ENCODE data around the gene CNP.

DNA sequence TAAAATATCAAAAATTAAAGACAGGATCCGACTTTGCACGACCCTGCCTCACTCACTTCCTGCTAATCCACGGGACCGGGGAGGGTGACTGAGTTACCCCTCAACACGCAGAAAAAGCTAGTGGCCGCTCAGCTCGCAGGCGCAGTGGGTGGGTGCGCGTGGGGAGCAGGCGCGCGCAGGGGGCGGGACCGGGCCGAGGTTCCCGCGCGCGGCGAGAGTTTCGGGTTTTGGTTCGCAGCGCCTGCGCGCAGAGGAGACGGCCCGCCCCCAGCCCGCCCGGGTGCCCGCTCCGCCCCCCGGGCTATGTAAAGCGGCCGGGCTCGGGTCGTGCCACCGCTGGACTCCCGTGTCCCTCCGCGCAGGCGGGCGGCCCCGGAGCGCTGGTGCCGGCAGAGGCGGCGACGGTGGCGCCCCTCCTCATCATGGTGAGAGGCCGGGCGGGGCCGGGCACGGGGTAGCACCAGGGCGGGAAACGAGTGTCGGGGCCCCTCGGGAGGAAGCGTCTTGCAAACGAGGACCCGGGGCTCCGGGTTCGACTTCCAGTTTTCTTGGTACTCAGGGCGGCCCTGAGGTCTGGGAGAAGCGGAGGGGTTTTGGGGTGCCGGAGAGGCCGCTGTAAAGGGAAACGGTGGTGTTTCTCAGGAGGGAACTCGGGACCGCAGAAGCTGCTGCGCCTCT is at the start of gene CNP:
- peak in 1 of 2 donors; percentile 94 for TF ChIP-seq POLR2A (IDR thresholded peaks at IDR 0.05)
- TF ChIP-seq, protein P1, sequence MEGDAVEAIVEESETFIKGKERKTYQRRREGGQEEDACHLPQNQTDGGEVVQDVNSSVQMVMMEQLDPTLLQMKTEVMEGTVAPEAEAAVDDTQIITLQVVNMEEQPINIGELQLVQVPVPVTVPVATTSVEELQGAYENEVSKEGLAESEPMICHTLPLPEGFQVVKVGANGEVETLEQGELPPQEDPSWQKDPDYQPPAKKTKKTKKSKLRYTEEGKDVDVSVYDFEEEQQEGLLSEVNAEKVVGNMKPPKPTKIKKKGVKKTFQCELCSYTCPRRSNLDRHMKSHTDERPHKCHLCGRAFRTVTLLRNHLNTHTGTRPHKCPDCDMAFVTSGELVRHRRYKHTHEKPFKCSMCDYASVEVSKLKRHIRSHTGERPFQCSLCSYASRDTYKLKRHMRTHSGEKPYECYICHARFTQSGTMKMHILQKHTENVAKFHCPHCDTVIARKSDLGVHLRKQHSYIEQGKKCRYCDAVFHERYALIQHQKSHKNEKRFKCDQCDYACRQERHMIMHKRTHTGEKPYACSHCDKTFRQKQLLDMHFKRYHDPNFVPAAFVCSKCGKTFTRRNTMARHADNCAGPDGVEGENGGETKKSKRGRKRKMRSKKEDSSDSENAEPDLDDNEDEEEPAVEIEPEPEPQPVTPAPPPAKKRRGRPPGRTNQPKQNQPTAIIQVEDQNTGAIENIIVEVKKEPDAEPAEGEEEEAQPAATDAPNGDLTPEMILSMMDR (IDR thresholded peaks at IDR 0.05): peak in 1 of 6 experiments; percentile 28

Data from thyroid gland (tissue), 4 donors.